HG03457 (cell line): ENCODE data around the gene CACHD1.

Experiments
- ATAC-seq: cut with Tn5 transposase; IDR thresholded peaks from one replicate; pipeline ENCODE4 v1.9.1; 2021; ENCODE audit warnings: moderate number of reproducible peaks; ENCODE audit not compliant: unreplicated experiment

Gene CACHD1

GRCh38 chr1:64645735-64646134 lies 175.8 kb downstream of the CACHD1 start:
- ATAC-seq = no peak

DNA sequence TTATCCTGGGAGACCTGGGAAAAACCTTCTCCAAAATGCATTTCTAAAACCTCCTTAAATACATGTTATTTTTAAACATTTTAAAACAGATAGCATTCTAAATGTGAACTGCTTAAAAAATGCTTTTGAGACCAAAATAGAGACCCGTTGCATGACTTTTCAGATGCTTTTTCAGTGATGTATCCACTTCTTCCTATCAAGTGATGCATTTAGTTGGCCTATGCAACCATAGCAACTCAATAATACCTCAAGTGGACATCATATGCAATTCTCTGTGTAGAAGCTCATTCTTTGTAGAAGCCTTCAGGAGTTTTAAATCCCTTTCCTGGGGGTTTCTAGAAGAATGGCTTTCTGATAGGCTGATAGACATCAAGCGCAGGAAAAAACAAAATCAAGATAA lies 180.5 kb downstream of the CACHD1 start:
- no peak for ATAC-seq

GRCh38 chr1:64651841-64652240 lies 181.9 kb downstream of the CACHD1 start:
- no peak for ATAC-seq

GRCh38 chr1:64653466-64653865 lies 183.5 kb downstream of the CACHD1 start:
- ATAC-seq = no peak

GRCh38 chr1:64654519-64655341 lies 184.8 kb downstream of the CACHD1 start:
- no peak for ATAC-seq

DNA sequence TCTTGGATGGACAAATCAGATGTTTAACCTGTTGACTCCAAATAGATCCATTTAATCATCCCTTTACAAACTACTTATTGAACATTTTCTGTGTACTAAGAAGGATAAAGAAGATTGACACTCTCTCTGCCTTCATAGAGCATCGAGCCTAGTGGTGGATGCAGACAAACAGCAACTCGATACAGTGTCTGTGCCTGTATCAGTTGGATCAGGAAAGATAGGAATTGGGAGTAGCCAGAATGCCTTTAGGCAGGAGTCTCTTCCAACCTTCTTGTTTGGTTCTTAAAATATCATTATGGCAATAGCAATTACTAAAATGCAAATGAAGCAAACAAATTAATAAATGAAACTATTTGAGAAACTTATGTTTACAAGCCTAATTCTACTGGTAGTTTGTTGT lies 185.9 kb downstream of the CACHD1 start:
- ATAC-seq = no peak

DNA sequence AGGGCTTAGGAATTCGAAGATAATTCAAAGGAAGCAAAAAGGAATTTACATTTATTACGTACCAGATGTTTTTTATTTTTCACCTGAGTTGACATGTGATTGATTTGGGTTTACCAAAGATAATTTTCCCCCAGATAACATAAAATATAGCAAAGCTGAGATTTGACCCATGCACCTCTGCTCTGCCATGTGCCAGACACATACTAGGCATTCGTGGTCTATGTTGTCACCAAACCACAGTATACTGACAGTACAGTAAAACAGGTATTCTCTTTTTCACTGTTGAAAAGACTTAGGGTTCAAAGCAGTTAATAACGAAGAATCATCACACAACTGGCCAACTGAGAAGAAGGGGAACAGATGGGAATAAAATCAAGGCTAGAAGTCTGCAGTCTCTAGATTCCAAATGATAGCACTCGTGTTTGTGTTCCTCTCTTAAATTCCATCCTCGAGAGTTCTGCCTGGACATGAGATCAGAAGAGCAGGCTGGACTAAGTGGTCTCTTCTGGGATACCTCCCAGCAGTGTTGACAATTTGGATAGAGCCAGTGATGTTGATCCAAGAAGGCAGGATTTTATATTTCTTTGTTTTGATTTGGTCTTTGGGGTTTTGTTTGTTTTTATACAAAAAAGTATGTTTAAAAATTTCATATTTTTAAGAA lies 189.7 kb downstream of the CACHD1 start:
- ATAC-seq = no peak

- ATAC-seq = no peak
These were observed 193.7 kb downstream of the CACHD1 start for GRCh38 chr1:64663668-64664067.

- no peak for ATAC-seq
These were observed 194.4 kb downstream of the CACHD1 start for GRCh38 chr1:64664299-64664698.

DNA sequence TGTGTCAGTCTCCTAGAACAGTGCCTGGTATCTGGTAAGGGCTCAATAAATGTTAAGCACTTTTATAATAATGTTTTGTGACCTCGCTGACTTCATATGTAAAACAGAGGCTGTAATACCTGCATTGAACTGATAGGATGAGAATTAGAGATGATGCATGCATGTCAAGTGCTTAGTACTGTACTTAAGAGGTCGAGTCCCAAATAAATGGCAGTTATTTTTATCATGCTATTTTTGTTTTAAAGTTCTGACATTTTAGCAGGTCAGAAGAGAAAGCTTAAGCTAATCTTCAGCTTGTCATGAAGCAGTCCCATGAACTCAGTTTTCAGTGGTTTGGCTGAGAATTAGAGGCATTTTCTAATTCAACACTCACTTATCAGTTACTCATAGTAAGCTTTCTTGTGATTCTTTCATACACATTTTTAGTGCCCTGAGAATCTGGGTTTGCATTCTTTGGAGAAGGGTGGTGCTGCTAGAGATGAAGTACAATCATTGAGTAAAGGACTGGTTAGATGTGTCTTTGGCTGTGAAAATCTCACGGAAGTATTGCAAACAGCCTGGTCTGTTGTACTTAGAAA lies 199.3 kb downstream of the CACHD1 start:
- no peak for ATAC-seq

- ATAC-seq = no peak
These were observed 205.9 kb downstream of the CACHD1 start for GRCh38 chr1:64675718-64676345.

GRCh38 chr1:64676386-64676785 lies 206.5 kb downstream of the CACHD1 start:
- ATAC-seq = no peak

- no peak for ATAC-seq
These were observed 207.6 kb downstream of the CACHD1 start for GRCh38 chr1:64677532-64677931.

DNA sequence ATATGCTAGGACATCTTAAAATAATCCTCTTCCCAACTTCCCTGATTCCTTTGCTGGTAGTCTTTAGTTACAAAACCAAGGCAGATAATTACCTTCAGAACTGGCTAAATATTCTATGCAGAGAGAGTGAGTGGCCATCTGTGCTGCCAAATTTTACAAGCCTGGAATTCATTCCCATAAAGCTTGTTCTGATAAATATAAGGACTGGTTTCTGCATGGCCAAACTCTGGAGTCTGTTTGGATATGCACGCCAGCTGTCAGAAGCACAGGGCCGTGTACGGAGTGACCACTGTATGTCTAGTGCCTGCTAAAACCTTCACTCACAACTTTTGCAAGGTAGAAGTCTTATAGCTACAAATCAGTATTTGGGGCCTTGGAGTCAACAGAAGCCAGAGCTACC lies 208.4 kb downstream of the CACHD1 start:
- ATAC-seq = no peak

- no peak for ATAC-seq
These were observed 209.2 kb downstream of the CACHD1 start for GRCh38 chr1:64679177-64679576.

GRCh38 chr1:64680599-64680998 lies 210.7 kb downstream of the CACHD1 start:
- ATAC-seq = no peak

- ATAC-seq = no peak
These were observed 211.1 kb downstream of the CACHD1 start for GRCh38 chr1:64681043-64681442.

DNA sequence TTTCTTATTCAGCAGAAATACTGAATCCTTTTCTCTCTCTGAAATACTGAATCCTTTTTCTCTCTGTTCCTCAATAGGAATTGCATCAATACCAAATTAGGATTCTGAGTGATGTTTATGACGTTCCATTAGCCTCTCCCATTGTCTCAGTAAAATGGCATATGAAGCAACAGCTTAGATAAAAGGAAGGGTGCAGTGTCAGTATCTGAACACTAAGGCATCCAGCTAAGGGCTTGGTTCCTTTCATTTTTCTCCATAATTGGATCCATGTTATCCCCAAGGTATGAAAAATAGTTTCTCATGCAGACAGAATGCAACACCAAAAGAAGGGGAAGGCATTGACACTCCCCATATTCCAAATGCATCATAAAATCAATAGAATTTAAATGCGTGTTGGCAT lies 213.5 kb downstream of the CACHD1 start:
- no peak for ATAC-seq

DNA sequence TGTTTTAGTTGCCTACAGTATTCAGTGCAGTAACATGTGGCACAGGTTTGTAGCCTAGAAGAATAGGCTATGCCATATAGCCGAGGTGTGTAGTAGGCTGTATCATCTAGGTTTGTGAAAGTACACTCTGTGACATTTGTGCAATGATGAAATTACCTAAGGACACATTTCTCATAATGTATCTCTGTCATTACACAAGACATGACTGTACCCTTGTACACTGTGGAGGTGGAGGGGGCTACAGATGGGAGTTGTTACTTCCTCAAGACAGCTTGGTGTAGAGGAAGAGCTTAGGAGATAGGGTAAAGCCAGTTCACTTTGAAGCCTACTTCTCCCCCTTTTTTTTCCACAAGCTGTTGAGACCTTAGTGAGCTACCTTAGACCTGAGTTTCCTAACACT lies 215.3 kb downstream of the CACHD1 start:
- ATAC-seq = no peak

- no peak for ATAC-seq
These were observed 215.9 kb downstream of the CACHD1 start for GRCh38 chr1:64685765-64686341.
